GM18520 (cell line): ENCODE measurements around the gene RBMS1.
"Not testable (repeated sequence)": the region's sequence is repeated elsewhere in the genome, so short reads cannot be mapped to it uniquely, and the experiment has no call there.

ENCODE experiments used
- ATAC-seq: cut with Tn5 transposase; IDR thresholded peaks from one replicate; pipeline ENCODE4 v1.9.1; 2021; ENCODE audit not compliant: unreplicated experiment

The RBMS1 gene

DNA sequence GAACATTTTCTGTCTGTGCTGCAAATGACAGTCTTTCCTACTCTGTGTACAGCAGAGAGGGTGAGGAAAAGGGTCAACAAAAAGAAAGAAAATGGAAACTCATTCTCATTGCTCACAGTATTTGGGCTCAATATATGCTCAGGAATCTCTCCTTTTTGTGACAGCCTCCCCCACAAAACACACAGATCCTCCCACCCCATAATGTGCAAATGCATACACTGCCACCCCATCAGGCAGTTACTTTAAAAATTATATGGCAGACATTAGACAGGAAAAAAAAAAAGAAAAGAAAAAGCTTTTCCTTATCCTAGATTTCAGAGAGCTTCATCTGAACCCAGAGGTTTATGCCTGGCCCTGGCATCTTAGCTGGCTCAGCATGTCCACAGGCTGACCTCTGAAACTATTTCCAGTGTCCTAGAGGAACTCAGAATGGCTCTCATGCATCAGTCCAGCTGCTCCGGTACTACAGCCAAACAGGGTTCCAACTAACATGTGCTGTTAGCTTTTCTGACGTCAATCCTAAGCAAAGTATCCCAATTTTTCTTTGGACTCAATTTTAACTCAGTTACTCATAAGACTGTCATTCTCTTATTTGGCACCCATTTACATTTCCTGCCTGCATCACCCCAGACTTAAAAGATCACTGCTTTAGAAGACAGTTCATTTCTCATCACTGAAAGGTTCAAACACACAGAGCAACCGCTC, 105.9 kb downstream of the RBMS1 start:
- no peak for ATAC-seq

DNA sequence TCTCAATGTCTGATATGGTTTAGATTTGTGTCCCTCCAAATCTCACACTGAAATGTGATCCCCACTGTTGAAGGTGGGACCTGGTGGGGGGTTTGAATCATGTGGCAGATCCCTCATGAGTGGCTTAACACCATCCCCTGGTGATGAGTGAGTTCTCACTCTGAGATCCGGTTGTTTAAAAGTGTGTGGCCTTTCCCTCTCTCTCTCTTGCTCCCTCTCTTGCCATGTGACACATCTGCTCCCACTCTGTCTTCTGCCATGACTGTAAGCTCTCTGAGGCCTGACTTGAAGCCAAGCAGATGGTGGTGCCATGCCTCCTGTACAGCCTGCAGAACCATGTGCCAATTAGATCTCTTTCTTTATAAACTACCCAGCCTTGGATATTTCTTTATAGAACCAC, 108.8 kb downstream of the RBMS1 start:
- ATAC-seq: no peak

DNA sequence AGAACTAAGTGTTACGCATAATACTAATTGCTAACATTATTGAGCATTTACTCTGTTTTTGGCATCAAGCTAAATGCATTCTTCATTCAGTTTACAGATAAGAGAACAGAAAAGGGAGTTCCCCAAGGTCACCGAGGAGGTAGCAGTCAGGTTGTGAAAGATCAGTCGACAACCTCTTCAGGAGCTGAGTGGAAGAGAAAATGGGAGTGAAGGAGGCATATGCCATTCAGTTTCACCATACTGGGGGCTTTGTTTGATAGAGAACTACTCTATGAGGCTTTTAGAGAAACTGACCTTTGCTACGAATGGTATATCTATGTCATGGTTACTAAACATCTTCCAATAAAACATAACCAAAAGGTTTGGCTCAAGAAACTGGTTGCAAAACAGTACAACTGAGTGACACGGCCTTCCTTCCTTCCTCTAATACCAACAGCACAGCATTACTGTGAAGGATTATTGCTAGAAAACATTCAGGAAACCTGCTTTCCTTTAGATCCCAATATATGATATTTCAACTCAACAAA, 112.1 kb downstream of the RBMS1 start:
- no peak for ATAC-seq

DNA sequence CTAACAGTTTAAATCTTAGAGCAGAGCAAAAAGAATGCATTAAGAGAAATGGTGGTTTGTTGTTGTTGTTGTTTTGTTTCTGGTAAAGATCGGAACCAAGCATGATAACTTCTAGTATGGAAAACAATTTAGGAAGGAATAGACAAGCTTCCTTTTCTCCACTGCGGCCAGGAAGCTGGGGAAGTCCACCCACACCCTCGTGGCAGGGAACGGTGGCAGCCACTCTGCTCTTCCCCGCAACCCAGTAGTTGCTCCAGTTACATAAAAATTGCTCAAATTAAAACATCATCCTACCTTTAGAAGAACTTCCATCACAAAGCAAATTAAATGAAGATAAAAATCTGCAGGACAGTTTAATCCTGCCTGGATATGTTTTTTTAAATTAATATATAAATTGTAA, 113.0 kb downstream of the RBMS1 start:
- no peak for ATAC-seq

DNA sequence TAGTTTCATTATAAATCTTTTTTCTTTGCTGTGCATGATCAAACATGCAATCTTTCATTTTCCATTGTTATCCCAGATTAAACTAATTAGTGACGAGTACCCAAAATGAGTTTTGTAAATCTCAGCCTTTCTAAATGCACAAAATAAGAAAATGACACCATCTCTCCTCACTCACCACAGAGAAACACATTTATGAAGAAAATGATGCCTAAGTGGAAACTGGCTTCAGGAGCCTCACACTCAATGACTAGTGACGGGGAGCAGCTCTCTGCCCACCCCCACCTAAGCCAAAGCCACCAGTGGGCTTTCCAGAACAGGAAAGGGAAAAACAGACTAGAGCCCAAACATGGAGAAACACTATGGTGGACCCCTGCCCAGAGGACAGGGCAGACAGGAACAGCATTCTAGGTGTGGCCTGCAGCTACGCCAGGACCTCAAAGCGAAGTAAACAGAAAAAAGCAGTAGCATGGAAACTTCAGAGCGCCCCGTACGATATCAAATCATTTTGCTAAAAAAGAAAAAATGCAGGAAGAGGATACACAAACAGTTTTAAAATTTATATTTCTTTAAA, 113.5 kb downstream of the RBMS1 start:
- ATAC-seq: no peak

DNA sequence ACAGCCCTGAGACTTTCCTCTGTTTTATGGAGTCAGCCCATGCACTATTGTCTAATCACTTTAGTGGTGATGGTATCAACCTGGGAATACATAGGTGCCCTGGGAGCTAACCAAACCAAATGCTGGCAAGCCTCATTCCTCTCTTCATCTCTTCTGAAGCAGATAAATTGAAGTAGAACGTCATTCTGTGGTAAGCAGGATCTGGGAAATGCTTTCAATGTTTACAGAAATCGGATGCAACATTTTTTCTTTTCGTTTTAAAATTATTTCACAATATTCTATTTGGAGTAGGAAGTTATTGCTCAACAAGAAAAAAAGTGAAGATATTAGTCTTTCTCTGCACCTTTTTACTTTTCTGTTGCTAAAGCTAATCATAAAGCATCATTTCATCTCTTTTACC, 114.2 kb downstream of the RBMS1 start:
- ATAC-seq: no peak

DNA sequence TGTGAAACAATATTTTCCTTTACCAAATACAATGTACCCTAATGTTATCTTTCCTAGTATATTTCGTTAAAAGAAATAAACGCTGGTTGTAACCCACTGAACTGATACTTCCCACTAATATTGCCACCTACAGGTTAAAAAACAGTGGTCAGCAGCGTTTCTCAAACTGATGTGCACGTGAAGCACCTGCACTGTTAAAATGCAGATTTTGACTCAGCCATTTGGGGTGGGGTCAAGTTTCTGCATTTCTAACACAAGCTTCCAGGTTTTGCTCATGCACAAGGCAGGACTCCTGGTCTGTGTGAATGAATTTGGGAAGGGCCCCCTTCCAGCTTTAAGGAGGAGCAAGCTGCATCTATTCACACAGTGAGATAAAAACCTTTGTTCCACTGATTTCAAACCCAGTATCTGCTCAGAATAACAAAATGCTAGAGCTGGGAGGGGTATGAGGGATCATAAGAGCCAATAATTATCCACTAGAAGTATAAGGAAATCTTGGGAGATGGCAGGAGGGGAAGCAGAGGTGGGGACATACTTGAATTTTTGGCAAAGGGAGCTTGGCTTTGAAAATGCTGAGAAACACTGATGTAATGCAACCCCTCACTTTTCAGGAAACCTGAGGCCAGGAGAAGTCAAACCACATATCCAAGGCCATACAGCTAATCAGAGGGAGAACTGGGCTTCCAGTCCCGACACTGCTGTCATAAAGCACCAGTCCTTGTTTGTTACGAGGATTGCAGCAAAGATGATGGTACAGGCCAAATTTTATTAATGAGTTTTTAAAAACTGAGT, 116.2 kb downstream of the RBMS1 start:
- ATAC-seq: no peak

DNA sequence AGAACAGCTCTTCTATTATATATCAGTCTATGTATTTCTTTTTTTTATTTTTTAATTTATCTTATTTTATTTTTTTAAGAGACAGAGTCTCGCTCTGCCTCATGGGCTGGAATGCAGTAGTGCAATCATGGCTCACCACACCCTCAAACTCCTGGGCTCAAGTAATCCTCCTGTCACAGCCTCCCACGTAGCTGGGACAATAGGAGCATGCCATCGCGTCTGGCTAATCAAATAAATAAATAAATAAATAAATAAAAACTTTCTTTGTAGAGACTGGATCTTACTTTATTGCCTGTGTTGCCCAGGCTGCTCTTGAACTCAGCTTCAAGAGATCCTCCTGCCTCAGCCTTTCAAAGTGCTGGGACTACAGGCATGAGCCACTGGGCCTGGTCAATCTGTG, 117.0 kb downstream of the RBMS1 start:
- no peak for ATAC-seq

DNA sequence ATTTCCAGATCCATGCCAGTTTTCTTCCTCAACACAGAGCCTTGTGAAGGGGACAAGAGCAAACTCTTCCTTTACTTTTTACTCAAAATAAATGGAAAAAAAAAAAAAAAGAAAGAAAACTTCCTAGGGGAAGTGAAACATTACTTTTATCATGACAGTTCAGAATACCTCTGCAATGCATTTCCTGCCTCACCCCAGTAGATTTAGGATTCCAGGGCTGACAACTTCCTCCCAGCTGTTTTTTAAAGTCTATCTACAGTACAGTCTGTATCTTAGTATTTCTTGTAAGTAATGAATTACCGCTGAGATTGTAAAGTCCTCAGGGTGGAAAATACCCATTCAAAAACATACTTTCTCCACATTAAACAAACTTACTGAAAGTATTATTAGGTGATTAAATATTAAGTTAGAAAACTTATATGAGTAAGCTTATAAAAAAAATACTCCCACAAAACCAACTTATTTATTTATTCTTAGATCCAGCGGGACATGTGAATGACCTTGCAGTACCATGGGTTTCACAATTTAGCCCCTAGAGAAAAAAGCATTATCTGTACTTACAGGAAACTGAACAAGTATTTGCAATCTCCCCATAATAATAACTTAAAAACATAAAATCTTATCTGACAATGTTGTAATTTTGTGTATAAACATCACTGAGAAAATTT, 117.7 kb downstream of the RBMS1 start:
- no peak for ATAC-seq

DNA sequence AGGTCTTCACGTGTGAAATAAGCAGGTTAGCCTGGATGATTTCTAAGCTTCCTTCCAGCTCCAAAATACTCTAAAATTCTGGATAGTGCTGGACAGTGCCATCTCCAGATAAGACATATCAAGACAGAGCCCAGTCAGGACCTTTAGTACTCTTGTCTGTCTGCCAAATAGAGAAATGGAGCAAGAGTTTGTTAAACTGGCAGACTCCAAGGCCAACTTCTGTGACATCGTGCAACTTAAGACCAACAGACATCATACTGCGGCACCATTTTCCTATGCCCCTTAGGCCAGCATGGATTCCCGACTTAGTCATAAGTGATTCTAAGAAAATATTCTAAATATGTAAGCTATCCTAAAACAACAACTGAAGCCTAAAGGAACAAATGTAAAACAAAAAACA, 118.6 kb downstream of the RBMS1 start:
- ATAC-seq: no peak

DNA sequence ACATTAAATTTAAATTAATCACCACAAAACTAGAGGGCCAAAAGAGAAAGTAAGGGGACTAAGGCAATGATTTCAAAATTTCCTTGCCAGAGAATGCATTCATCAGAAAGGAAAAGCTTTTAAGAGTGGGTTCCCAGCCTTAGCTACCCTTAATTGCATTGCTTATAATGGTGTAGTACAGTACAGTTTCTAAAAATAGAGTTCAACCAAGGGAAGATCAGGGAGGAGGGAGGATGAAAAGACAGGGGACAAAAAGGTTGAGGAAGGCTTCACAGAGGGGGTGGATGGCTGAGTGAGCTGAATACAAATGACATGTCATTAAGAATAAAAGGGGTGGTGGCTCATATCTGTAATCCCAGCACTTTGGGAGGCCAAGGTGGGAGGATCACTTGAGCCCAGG, 119.9 kb downstream of the RBMS1 start:
- ATAC-seq: no peak

DNA sequence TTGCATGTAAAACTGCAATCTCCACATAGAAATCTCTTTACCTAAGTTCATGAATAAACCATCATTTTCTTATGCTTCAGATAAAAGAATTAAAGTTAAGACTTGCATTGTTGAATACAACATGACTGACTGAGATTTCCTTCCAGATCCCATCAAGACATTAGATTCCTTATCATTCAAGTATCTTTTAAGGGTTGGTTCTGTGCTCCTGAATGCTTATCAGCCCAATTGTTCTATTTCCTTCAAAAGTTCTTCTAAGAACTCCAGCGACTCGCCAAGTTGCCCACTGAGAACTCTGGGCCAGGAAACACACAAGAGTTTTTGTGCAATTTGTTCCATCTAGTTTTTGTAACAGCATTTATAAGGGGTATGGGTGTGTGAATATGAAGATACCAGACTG, 120.3 kb downstream of the RBMS1 start:
- no peak for ATAC-seq

DNA sequence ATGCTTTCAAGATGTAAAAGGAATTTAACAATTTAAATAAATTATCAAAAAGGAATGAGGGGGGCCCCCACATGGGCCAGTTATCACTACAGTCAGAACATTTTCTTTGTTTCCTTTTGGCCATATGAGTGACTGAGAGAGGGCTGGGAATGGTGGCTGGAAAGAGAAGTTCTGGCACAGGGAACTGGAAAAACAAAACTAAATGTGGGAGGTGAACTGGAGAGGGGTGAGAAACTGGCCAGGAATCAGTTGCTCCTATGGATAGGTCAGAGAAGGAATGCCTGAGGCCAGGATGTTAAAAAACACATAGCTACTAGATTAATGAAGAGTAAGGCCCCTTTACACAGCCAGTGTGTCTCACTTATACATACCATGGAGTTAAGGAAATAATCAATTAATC, 121.0 kb downstream of the RBMS1 start:
- ATAC-seq: no peak

DNA sequence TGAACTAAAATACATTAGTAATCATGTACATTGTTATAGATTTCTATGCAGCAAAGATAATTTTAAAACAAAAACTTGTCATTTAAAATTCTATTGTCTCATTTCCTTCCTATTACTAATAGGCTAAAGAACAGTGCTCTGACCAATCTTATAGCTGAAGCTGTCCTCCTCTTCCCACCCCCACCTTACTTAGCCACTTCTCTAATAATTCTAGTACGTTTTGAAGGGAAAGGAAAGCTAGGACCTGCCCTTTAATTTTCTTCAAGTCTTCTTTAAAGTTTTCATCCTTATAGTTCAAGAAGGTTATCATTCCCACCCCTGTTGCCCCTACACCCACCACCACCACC, 121.6 kb downstream of the RBMS1 start:
- ATAC-seq: no peak

DNA sequence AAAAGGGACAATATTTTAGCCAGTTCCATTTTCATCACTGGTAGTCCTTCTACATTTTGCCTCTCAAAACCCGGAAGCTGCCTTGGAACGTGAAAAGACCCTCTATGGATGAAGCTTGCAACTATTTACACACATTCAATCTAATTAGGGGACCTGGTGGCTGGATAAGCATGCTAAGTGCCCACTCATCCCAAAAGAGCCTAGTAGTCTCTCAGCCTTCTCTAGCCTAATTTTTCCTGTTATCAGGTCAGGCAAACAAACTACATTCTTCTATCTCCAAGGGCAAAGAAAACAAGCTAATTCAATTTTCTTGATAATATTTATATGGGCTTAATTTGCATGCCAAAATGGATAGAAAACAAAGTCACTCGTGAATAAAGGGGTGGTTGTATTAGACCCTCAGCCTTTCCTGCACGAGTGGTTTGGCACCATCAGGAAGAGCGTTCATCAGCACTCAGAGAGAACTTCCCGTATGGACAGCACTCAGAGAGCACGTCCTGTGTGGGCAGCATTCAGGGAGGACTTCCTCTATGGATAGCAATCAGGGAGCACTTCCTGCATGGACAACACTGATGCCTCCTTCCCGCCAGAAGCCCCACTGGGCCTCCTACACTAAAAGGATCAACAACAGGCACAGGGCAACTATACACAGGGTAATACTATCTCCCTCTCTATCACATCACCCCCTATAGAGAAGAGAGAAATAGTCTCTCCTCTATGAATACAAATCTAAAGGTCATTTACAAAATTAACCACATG, 122.2 kb downstream of the RBMS1 start:
- ATAC-seq: no peak

DNA sequence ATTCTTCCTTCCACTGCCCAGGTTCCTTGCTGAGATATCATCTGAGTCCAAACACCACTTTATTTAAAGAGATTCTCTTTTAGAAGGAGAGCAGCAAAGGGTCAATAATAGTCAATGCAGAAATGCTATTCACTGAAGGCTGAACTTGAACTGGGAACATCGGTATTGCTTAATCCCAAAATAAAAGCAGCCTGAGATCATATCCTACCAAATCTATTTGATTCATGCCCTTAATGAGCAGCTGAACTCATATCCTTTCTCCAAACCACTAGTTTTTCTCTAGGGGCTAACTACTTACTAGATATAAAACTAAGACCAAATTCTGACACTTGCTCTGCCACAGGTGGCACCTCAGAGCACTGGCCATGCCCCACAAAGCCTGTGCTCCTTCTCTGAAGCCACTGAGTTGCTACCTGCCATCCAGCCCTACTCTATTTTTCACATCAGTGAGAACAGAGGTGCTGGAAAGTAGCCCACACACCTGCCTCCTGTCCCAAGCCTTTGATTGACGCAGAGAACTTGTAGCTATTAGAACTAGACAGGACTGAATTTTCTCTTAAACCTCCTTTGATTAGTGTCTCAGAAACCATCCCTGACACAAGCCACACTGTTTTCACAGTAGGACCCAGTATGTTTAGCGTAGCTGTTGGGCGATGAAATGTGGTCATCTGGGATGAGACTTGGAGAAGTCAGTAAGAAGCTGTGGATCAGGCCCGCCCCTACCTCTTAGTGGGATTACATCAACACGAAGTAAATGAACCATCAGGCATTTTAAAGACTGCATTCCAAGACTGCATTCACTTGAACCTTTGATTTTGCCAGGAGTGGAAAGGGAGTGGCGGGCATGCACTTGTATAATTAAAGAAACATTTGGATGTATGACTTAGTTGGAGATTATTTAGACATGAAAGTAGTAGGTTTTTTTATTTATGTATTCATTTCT, 124.3 kb downstream of the RBMS1 start:
- no peak for ATAC-seq

DNA sequence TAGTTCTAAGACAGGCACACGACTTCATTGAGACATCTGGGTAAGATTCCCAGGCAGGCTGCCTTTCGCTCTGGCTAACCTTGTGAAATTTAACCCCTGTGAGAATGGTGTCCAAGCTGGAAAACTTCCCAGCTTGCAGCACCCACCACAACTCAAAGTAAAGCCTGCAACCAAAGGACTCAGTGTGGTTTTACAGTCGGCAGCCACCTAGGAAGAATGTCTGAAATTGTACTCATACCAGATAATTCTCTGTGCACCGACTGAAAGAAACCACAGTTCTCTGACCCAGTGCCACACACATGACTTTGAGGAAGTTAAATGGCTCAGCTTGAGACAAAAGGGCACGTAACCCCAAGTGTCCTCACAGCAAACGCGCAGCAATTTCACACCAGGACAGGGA, 125.7 kb downstream of the RBMS1 start:
- ATAC-seq: no peak

DNA sequence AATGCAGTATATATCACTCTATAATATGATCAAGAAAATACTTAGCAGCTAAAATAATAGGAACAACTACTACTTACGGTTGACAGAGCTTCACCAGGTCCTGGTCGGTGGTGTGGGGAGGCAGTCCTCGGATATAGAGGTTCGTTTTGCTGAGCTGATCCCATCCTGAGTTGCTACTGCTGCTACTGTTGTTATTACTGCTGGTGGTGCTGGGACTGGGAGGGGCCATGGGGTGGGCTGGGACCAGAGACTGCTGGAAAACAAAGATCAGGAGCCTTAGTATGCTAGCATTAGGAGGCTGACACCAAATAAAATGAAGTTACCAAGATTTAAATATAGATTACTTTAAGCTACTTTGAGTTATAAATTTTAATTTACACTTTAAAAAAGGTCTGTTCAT, 126.5 kb downstream of the RBMS1 start:
- not testable (repeated sequence) for ATAC-seq

DNA sequence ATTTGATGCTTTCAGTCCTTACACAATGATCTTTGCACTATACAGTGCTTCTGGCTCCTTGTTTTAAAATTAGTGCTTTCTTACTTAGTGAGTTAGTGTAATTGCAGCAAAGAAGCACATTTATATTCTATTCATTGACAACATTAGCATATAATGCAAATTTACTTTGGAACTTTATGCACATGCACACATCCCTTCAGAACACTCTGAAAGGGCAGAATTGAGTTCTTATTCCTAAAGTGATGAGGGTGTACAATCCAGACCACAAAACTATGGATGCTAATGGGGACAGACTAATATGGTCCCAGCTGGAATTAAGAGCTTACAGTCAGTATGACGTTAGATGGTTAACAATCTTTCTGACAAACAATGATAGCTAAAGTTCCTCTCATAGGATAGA, 127.1 kb downstream of the RBMS1 start:
- ATAC-seq: no peak
